Measurements from ENCODE around the gene ARRB1. TPM values are rescaled to one million over a fixed set of nuclear protein-coding genes. Genes with fewer than 3 reads are reported as not detected.

ARRB1 gene
- polyA plus RNA-seq, 2 of the 4 experiments (the other 2 are of a cell fraction) = 6.8 to 14.3 TPM

DNA sequence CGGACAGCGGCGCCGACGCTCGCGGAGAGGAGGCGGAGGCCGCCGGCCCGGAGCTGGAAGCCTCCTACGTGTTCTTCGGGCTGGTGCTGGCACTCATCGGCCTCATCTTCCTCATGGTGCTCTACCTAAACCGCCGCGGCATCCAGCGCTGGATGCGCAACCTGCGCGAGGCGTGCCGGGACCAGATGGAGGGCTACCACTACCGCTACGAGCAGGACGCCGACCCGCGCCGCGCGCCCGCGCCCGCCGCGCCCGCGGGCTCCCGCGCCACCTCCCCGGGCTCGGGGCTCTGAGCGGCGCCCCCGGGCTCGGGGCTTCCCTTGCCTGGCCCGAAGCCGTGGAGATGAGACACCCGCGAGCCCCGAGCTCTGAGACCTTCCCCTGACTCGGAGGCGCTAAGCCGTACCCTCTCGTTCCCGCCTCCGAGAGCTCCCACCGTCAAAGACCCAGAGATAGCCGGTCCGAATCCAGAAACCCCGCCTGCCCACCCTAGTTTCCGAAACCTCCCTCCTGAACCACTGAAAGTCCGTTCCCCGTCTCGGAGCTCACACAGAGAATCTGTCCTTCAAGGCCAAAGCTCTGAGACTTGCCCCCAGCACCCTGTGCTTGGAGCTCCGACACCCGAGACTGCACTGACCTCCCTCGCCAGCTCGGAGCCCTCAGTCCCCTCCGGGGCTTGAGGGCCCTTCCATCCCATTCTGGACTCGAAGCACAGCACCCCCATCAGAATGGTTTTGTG lies 109.4 kb downstream of the ARRB1 start (continued):
- 0 out of 5 replicates have a peak, but pooled peaks of 1 of the 2 experiments have one; percentile 12 for TF ChIP-seq JUN (IDR thresholded peaks at IDR 0.05)

DNA sequence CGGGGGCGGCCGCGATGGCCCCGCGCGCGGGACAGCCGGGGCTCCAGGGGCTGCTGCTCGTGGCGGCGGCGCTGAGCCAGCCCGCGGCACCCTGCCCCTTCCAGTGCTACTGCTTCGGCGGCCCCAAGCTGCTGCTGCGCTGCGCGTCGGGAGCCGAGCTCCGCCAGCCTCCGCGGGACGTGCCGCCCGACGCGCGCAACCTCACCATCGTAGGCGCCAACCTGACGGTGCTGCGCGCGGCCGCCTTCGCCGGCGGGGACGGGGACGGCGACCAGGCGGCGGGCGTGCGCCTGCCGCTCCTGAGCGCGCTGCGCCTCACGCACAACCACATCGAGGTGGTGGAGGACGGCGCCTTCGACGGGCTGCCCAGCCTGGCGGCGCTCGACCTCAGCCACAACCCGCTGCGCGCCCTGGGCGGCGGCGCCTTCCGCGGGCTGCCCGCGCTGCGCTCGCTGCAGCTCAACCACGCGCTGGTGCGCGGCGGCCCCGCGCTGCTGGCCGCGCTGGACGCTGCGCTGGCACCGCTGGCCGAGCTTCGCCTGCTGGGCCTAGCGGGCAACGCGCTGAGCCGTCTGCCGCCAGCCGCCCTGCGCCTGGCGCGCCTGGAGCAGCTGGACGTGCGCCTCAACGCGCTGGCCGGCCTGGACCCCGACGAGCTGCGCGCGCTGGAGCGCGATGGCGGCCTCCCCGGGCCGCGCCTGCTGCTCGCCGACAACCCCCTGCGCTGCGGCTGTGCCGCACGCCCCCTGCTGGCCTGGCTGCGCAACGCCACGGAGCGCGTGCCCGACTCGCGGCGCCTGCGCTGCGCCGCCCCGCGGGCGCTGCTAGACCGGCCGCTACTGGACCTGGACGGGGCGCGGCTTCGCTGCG lies 110.2 kb downstream of the ARRB1 start:
- ChIA-PET POLR2A (interaction anchor here (1.1 kb wide), 1 partner anchor 316 kb away, joined by 3 read pairs; no protein-coding TSS in a partner anchor), CTCF (interaction anchor here (0.6 to 19.6 kb wide), 92 partner anchors 8 to 951 kb away, joined by 3 to 445 read pairs (median 5); partner anchors contain the start of genes NEU3 and SLCO2B1)
- TF ChIP-seq SMC3 (IDR thresholded peaks at IDR 0.05) = peak; percentile 90
- peak; percentile 49; the same call in 1 of the 2 replicates for TF ChIP-seq HOXB5 (CRISPR knock-in tag; IDR thresholded peaks at IDR 0.05)
- TF ChIP-seq, protein P1, sequence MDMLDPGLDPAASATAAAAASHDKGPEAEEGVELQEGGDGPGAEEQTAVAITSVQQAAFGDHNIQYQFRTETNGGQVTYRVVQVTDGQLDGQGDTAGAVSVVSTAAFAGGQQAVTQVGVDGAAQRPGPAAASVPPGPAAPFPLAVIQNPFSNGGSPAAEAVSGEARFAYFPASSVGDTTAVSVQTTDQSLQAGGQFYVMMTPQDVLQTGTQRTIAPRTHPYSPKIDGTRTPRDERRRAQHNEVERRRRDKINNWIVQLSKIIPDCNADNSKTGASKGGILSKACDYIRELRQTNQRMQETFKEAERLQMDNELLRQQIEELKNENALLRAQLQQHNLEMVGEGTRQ (IDR thresholded peaks at IDR 0.05) = no peak
- peak; percentile 30 to 72; a peak in 3 of 5 replicates for TF ChIP-seq JUN (IDR thresholded peaks at IDR 0.05)
- TF ChIP-seq SREBF2 (IDR thresholded peaks at IDR 0.05) = no peak
- TF ChIP-seq CHD4 (IDR thresholded peaks at IDR 0.05; ENCODE audit: borderline replicate concordance) = no peak
- TF ChIP-seq KDM5A (IDR thresholded peaks at IDR 0.05) = no peak
- TF ChIP-seq GATA3 (IDR thresholded peaks at IDR 0.05; ENCODE audit: borderline replicate concordance) = no peak
- TF ChIP-seq POLR2A (IDR thresholded peaks at IDR 0.05; ENCODE audit: low read length) = 0 out of 2 replicates have a peak, but pooled peaks have one; percentile 36
- no peak for TF ChIP-seq MAFK (IDR thresholded peaks at IDR 0.05; ENCODE audit: partially characterized antibody)
- TF ChIP-seq, protein P2, sequence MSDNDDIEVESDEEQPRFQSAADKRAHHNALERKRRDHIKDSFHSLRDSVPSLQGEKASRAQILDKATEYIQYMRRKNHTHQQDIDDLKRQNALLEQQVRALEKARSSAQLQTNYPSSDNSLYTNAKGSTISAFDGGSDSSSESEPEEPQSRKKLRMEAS (IDR thresholded peaks at IDR 0.05) = peak; percentile 83
- no peak for TF ChIP-seq NFE2L2 (conservative IDR thresholded peaks at IDR 0.05; ENCODE audit: low read length)
- TF ChIP-seq, protein P3, sequence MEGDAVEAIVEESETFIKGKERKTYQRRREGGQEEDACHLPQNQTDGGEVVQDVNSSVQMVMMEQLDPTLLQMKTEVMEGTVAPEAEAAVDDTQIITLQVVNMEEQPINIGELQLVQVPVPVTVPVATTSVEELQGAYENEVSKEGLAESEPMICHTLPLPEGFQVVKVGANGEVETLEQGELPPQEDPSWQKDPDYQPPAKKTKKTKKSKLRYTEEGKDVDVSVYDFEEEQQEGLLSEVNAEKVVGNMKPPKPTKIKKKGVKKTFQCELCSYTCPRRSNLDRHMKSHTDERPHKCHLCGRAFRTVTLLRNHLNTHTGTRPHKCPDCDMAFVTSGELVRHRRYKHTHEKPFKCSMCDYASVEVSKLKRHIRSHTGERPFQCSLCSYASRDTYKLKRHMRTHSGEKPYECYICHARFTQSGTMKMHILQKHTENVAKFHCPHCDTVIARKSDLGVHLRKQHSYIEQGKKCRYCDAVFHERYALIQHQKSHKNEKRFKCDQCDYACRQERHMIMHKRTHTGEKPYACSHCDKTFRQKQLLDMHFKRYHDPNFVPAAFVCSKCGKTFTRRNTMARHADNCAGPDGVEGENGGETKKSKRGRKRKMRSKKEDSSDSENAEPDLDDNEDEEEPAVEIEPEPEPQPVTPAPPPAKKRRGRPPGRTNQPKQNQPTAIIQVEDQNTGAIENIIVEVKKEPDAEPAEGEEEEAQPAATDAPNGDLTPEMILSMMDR (IDR thresholded peaks at IDR 0.05) = peak; percentile 99
- TF ChIP-seq RCOR1 (IDR thresholded peaks at IDR 0.05; ENCODE audit: low read depth, low read length) = no peak
- peak; percentile 40 to 69; a peak in 4 of 5 replicates for TF ChIP-seq RAD21 (conservative IDR thresholded peaks at IDR 0.05 in 1 of 2, IDR thresholded peaks at IDR 0.05 in 1 of 2)
- no peak for TF ChIP-seq POLR2AphosphoS2 (conservative IDR thresholded peaks at IDR 0.05; ENCODE audit: low read length)
- no peak for TF ChIP-seq FOSB (CRISPR knock-in tag; IDR thresholded peaks at IDR 0.05)
- TF ChIP-seq, protein P4, sequence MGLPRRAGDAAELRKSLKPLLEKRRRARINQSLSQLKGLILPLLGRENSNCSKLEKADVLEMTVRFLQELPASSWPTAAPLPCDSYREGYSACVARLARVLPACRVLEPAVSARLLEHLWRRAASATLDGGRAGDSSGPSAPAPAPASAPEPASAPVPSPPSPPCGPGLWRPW (IDR thresholded peaks at IDR 0.05) = no peak
- TF ChIP-seq TP53 (CRISPR knock-in tag; IDR thresholded peaks at IDR 0.05) = no peak; the same call in 1 of the 2 replicates
- no peak for TF ChIP-seq ESRRA (IDR thresholded peaks at IDR 0.05; ENCODE audit: borderline replicate concordance, low read length)
- TF ChIP-seq MAZ (IDR thresholded peaks at IDR 0.05; ENCODE audit: borderline replicate concordance, low read depth, low read length) = peak; percentile 74; the same call in 1 of the 2 replicates
- no peak for TF ChIP-seq HOXB13 (CRISPR knock-in tag; IDR thresholded peaks at IDR 0.05; ENCODE audit: low read depth)
- TF ChIP-seq, protein P5, sequence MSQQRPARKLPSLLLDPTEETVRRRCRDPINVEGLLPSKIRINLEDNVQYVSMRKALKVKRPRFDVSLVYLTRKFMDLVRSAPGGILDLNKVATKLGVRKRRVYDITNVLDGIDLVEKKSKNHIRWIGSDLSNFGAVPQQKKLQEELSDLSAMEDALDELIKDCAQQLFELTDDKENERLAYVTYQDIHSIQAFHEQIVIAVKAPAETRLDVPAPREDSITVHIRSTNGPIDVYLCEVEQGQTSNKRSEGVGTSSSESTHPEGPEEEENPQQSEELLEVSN (IDR thresholded peaks at IDR 0.05; ENCODE audit: borderline replicate concordance, low read depth) = 0 out of 2 replicates have a peak, but pooled peaks have one; percentile 1
- peaks cover 10% of the 10 kb centered on the region; the same call in 2 of the 3 replicates for H3K4me1 ChIP-seq
- WGBS (ENCODE audit: missing lambda C conversion rate) = no CpG with 5 or more reads among the region's 140 CpGs
- ATAC-seq = peak; percentile 79 to 90
- peak overlapping the region; percentile 89 for H3K4me2 ChIP-seq
- no peak for FAIRE-seq
- H3K27ac ChIP-seq = peak overlapping the region; percentile 68 to 81; a peak in 5 of 6 replicates
- peak overlapping the region; percentile 54 for H3K4me3 ChIP-seq
- no peaks in the 10 kb centered on the region for H3K9me3 ChIP-seq
- DNase-seq (ENCODE audit: low read depth in 1 of 2, low spot score in 1 of 2) = peak; percentile 86 to 87

Data from A549 (cell line).